ENCODE results near the gene ISG15.
"Not testable (repeated sequence)": the region's sequence is repeated elsewhere in the genome, so short reads cannot be mapped to it uniquely, and the experiment has no call there.

ISG15 gene

GRCh38 chr1:975896-976683 lies 37.2 kb upstream of the ISG15 start:
- DNase-seq = peak; percentile 72

DNA sequence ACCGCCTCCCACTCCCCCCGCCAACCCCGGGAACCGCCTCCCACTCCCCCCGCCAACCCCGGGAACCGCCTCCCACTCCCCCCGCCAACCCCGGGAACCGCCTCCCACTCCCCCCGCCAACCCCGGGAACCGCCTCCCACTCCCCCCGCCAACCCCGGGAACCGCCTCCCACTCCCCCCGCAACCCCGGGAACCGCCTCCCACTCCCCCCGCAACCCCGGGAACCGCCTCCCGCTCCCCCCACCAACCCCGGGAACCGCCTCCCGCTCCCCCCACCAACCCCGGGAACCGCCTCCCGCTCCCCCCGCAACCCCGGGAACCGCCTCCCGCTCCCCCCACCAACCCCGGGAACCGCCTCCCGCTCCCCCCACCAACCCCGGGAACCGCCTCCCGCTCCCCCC lies 36.5 kb upstream of the ISG15 start:
- DNase-seq = not testable (repeated sequence)

DNA sequence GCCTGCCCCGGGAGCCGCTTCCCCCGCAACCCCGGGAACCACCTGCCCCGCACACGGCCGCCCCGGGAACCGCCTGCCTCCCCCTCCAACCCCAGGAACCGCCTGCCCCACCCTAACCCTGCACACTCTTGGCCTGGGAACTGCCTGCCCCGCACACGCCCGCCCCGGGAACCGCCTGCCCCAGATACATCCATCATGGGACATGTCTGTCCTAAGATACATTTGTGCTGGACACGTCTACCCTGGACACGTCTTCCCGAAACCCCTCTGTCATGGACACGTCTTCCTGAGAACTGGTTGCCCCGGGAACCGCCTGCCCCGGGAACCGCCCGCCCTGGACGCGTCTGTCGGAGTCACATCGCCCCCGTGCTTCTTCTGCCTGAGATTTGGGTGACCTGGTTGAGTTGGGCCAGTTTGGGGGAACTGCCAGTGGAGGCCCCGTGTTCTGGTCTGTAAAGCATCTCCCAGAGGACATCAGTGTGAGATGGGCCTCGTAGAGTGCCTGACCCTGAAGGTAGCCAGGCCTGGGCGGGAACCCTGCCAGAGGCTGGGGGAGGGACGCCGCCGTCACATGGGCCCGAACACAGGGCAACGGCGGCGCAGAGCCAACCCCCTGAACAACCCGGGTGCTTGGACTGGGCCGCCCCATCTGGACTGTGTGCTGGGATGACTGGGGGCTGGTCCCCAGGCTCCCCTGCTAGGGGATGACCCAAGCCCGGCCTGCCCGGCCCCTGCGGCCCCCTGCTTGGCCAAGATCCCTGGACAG lies 35.0 kb upstream of the ISG15 start:
- DNase-seq = no peak

DNA sequence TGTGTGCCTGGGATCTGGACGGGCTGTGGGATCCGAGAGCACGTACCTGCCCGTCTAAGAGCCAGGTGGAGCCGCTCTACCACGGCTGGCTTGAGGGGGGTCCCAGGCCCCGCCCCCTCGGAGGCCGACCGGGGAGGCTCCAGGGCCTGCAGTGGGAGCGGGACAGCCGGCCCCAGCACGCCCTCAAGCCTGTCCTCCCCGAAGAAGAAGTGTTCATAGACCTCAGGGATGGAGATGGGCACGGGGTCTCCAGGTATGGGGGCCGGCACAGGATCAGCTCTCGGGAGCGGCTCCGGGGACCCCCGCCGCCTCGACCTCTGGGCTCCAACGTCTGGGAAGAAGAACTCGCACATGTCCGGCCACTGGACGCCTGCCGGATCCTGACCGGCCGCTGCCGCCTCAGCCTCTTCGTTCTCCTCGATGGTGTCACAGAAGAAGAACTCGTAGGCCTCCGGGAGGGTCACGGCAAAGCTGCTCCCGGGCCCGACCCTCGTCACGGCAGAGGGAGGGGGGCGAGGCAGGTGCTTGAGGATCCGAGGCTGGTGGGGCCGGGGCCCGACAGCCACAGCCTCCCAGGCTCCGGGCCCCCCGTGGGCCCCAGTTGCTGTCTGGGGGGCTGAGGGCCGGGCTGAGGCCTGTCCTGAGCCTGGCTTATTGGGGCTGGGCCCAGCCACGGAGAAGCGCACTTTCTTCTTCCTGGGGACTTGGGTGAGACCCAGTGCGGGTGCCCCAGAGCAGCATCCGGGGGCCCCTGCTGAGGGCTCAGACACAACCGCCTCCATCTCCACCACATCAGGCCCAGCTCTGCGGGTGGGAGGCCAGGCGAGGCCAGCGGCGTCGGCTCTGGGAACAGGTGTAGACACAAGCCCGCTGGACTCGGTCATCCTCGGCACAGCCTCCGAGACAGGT lies 34.2 kb upstream of the ISG15 start:
- no peak for DNase-seq

GRCh38 chr1:979744-980072 lies 33.6 kb upstream of the ISG15 start:
- no peak for DNase-seq

DNA sequence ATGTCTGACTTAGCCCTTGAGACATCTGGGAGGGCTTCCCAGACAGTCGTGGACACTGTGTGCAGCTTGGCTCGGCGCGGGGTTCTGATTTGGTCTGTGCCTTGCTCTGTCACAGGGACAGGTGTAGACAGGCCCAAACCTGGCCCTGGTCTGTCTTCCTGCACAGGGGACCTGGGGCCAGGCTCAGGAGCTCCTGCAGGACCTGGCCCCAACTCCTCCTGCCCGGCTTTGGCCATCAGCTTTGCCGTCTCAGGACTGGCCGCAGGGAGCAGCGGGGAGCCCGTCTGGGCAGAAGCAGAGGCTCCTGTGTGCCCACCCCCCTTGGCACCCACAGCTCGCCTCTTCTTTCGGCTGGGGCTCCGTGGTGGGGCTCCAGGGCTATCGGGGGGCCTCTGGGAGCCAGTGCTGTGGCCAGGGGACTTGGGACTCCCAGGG lies 33.1 kb upstream of the ISG15 start:
- DNase-seq = no peak

DNA sequence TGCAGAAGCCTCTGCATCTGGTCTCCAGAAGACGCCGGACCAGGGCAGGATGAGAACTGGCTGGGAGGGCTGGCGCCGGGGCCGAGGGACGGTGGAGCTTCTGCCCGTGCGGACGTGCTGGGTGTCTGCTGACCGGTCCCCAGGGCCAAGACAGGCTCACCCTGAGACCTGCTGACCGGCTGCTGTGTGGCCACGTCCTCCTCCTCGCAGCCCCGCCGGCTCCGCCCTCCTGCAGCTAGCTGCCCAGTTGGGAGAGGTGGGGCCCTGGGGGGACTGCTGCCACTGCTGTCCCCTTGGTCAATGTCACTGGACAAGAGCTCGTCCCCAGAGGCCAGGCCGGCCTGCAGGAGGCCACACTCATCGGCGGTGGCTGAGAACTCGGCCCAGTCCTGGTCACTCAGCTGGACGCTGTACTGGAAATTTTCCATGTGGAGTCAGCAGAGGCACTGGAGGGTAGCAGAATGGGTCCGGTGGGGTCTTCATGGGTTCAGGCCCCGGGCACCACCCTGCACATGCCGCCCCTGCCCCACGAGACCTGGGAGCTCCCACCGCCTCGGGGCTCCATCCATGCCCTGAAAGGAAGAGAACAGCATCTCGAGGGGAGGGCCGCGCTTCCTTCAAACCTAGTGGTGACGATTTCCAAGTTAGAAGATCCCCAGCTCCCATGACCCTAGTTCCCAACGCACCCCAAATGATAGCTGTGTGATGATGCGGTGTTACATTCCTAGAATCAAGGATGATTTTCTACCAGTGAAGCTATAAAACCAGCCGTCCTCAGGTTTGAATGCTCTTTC lies 32.5 kb upstream of the ISG15 start:
- DNase-seq = no peak

- DNase-seq = no peak
Measured at GRCh38 chr1:981491-981954, 31.8 kb upstream of the ISG15 start.

- DNase-seq = no peak
Measured at GRCh38 chr1:981955-982558, 31.2 kb upstream of the ISG15 start, which contains the start of gene PERM1. Gene PERM1, minus strand, starts transcription at chr1:982093. Its CDS starts 1,064 bp downstream, at chr1:981029.

DNA sequence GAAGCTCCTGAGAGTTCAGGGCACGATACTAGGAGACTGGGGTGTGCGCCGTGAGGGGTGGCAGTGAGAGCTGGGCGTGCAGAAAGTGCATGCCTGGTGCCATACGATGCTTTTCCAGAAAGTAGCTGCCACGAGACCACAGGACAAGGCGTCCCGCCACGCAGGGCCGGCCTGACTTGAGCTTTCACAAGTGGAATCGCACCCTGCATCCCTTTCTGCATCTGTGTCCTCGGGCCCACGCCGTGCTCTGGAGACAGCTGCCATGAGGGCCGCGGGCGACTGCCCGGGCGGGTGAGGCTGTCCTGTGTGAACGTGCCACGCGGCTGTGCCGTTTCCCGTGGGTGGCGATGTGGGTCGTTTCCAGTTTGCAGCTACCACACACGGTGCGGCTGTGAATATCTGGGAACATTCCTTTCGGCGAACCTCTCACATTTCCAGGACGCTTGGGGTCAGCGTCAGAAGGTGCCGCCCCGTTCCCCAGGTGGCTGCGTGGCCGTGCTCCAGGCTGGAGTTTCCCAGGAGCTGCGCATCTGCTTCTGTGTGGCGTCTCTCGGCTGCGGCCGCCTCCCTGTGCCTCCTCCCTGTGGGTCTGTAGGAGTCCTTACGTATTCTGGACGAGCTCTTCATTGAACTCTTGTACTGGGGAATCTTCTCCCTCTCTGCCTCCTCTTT lies 30.4 kb upstream of the ISG15 start:
- no peak for DNase-seq

- no peak for DNase-seq
Measured at GRCh38 chr1:983798-984475, 29.4 kb upstream of the ISG15 start.

DNA sequence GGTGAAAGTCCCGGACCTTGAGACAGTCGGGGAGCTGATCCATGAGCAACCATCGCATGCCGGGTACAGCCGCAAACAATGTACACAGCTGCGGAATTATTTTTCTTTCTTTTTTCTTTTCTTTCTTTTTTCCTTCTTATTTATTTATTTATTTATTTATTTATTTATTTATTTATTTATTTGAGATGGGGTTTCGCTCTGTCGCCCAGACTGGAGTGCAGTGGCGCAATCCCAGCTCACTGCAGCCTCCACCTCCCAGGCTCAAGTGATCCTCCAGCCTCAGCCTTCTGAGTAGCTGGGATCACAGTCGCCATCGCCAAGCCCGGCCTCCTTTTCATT lies 28.9 kb upstream of the ISG15 start:
- no peak for DNase-seq

DNA sequence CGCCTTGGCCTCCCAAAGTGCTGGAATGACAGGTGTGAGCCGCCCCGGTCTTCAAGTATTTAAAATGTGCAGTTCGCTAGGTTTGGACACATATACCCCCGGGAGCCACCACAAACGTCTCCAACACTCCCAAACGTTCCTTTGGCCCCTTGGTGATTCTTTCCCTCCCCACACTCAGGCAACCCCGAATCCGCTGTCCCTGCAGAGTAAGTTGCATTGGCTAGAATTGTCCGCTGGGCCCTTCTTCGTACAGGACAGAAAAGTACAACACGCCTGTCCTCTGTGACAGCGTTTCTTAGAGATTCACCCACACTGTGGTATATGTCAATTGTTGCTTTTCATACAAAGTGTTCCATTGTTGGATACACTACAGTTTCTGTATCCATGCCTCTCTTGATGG lies 28.2 kb upstream of the ISG15 start:
- no peak for DNase-seq

GRCh38 chr1:988061-988460 lies 25.2 kb upstream of the ISG15 start:
- DNase-seq = not testable (repeated sequence)

DNA sequence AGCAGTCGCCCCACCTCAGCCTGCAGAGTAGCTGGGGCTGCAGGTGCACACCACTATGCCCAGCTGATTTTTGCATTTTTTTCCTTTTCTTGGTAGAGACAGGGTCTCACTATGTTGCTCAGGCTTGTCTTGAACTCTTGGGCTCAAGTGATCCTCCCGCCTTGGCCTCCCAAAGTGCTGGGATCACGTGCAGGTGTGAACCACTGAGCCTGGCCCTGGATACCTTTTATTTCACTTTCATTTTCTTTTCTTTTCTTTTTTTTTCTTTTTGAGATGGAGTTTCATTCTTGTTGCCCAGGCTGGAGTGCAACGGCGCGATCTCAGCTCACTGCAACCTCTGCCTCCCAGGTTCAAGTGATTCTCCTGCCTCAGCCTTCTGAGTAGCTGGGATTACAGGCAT lies 22.0 kb upstream of the ISG15 start:
- DNase-seq = not testable (repeated sequence)

- no peak for DNase-seq
Measured at GRCh38 chr1:991895-992294, 21.4 kb upstream of the ISG15 start.

- DNase-seq = no peak
Measured at GRCh38 chr1:992362-992761, 20.9 kb upstream of the ISG15 start.

DNA sequence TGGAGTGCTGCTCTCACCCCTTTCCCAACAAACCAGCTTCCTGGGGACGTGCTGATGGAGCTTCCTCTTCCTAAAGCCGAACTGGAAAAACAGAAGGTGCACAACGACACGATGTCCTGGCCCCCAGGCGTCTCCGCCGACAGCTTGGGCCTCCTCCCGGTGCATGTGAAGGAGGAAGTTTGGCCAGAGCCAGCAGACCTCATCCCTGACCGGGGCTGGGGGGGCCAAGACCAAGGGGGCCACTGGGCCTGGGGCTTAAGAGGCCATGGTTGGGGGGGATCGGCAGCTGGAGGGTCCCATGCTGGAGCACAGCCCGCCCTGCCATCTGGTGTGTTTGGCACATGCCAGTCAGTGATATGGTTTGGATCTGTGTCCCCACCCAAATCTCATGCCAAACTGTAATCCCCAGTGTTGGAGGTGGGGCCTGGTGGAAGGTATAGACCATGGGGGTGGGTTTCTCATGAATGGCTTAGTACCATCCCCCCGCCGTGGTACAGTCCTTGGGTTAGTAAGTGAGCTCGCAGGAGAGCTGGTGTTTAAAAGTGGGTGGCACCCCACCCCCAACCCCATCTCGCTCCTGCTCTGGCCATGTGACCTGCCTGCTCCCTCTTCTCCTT lies 19.8 kb upstream of the ISG15 start:
- DNase-seq = no peak

GRCh38 chr1:994546-994945 lies 18.8 kb upstream of the ISG15 start:
- DNase-seq = not testable (repeated sequence)

Data from DMS153 (cell line).